Endothelial cell of umbilical vein (primary cell): Measurements from ENCODE around the gene FRMD4A.

Source experiments
- EZH2 ChIP-seq: IDR thresholded peaks from 2 replicates; pipeline ENCODE4 v1.6.1; 2012; ENCODE audit warnings: borderline replicate concordance, low read depth, mild to moderate bottlenecking, moderate library complexity, low read length, inconsistent platforms; ENCODE audit not compliant: severe bottlenecking
- FOS ChIP-seq: IDR thresholded peaks from 2 replicates; pipeline ENCODE4 v1.6.1; 2011; ENCODE audit warnings: mild to moderate bottlenecking, low read length, moderate library complexity, borderline replicate concordance; ENCODE audit not compliant: insufficient read depth
- GATA2 ChIP-seq: IDR thresholded peaks from 2 replicates; pipeline ENCODE4 v1.7.0; 2011; ENCODE audit warnings: low read depth, mild to moderate bottlenecking, moderate library complexity, mixed read lengths, low read length; ENCODE audit not compliant: insufficient read length, insufficient read depth
- JUN ChIP-seq: IDR thresholded peaks from 2 replicates; pipeline ENCODE4 v1.6.1; 2011; ENCODE audit warnings: borderline replicate concordance, low read depth; ENCODE audit not compliant: insufficient read length, insufficient read depth
- POLR2A ChIP-seq: IDR thresholded peaks from 2 replicates; pipeline ENCODE4 v1.6.1; 2012; ENCODE audit warnings: low read depth, mild to moderate bottlenecking, control low read depth, low read length
- POLR2AphosphoS5 ChIP-seq: IDR thresholded peaks from 2 replicates; pipeline ENCODE4 v1.6.1; 2012; ENCODE audit warnings: low read depth, mild to moderate bottlenecking, control low read depth, low read length, moderate library complexity; ENCODE audit not compliant: insufficient read depth
- TF ChIP-seq, protein P1 (sequence below), 2 donors: IDR thresholded peaks; 1 replicate in 1 of 2; 2 replicates in 1 of 2; pipeline ENCODE4 v1.5.1; 2011; ENCODE audit warnings: low read length in 2 of 2, mild to moderate bottlenecking in 2 of 2, moderate library complexity in 2 of 2, control low read depth in 1 of 2, inconsistent platforms in 1 of 2, low read depth in 1 of 2; ENCODE audit not compliant: insufficient read depth in 1 of 2; ENCODE audit errors: extremely low read depth in 1 of 2
- TF ChIP-seq, protein P2 (sequence below): IDR thresholded peaks from 2 replicates; pipeline ENCODE4 v1.6.1; 2011; ENCODE audit not compliant: insufficient read depth, insufficient read length

DNA sequence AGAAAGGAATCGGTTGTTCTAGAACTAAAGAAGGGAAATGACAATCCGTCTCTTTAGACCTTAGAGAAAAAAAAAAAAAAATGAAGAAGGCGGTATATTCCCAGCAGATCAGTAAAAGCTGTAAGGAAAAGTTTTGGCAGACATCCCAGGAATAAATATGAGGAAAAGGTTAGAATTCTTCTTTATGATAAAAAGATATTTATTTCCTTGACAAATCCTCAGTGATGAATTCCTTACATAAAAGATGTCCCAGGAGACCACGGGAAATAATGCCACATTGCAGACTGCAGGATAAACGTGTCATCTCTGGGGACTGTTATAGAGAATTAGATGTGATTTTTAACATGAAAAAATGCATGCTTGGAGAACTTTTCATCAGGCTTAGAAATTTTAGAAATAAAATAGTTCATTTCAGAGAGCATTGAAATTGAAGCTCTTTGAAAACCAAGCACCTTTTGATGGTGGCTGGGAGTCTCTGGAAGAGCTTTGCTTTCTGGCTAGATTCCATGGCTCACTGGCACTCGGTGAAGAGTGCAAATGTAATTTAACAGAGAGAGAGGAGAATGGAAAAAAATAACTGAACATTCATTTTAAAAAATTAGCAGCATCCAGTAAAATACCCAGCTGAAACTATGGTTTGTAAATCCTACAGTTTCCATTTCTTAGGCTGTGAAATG is 645.8 kb downstream of the FRMD4A start:
- no peak for TF ChIP-seq FOS
- TF ChIP-seq, protein P1, sequence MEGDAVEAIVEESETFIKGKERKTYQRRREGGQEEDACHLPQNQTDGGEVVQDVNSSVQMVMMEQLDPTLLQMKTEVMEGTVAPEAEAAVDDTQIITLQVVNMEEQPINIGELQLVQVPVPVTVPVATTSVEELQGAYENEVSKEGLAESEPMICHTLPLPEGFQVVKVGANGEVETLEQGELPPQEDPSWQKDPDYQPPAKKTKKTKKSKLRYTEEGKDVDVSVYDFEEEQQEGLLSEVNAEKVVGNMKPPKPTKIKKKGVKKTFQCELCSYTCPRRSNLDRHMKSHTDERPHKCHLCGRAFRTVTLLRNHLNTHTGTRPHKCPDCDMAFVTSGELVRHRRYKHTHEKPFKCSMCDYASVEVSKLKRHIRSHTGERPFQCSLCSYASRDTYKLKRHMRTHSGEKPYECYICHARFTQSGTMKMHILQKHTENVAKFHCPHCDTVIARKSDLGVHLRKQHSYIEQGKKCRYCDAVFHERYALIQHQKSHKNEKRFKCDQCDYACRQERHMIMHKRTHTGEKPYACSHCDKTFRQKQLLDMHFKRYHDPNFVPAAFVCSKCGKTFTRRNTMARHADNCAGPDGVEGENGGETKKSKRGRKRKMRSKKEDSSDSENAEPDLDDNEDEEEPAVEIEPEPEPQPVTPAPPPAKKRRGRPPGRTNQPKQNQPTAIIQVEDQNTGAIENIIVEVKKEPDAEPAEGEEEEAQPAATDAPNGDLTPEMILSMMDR (IDR thresholded peaks at IDR 0.05; ENCODE audit: extremely low read depth in 1 of 2, insufficient read depth in 1 of 2, low read depth in 1 of 2, low read length in 2 of 2) = no peak
- no peak for TF ChIP-seq JUN
- TF ChIP-seq, protein P2, sequence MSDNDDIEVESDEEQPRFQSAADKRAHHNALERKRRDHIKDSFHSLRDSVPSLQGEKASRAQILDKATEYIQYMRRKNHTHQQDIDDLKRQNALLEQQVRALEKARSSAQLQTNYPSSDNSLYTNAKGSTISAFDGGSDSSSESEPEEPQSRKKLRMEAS = no peak
- no peak for TF ChIP-seq POLR2A
- TF ChIP-seq POLR2AphosphoS5 = no peak
- TF ChIP-seq GATA2 = no peak
- TF ChIP-seq EZH2 = no peak
